HG03175 (cell line): Measurements from ENCODE around the gene TBC1D22A.

Source experiments
- ATAC-seq: cut with Tn5 transposase; IDR thresholded peaks from one replicate; pipeline ENCODE4 v1.9.1; 2021; ENCODE audit warnings: mild to moderate bottlenecking, moderate library complexity; ENCODE audit not compliant: unreplicated experiment

The TBC1D22A gene

DNA sequence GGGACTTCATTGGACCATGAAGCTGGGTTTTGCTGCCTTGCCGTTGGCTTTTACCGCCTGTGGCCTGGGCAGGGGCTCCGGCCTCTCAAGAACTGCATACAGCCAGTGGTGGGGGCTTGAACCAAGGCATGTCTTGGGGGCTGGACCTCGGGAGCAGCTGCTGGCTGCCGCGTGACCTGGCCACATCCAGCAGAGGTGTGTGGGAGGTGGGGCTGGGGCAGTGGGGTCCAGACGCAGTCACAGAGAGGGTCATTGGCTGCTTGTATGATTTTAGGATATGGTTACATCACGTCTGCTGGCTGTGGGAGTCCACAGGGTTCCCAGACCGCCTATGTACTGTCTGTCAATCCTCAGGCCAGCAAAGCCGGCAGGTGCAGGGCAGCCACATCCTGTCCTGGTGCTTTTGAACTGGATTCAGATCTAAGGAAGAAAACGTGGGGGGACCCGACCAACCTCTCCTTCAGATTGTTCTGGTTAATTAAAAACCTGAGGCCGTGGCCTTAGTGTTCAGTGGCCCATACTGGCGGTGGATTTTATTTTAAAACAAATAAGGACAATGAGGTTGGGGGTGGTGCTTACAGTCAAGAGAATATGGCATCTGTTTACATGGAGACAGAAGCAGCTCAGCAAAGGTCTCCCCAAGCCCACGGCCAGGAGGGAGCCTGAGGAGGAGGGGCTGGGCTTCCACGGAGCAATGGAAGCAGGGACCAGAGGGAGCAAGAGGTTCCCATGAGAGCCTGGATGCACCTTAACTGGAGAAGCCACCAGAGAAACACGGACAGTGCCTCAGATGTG is 426.0 kb downstream of the TBC1D22A start:
- ATAC-seq = no peak

DNA sequence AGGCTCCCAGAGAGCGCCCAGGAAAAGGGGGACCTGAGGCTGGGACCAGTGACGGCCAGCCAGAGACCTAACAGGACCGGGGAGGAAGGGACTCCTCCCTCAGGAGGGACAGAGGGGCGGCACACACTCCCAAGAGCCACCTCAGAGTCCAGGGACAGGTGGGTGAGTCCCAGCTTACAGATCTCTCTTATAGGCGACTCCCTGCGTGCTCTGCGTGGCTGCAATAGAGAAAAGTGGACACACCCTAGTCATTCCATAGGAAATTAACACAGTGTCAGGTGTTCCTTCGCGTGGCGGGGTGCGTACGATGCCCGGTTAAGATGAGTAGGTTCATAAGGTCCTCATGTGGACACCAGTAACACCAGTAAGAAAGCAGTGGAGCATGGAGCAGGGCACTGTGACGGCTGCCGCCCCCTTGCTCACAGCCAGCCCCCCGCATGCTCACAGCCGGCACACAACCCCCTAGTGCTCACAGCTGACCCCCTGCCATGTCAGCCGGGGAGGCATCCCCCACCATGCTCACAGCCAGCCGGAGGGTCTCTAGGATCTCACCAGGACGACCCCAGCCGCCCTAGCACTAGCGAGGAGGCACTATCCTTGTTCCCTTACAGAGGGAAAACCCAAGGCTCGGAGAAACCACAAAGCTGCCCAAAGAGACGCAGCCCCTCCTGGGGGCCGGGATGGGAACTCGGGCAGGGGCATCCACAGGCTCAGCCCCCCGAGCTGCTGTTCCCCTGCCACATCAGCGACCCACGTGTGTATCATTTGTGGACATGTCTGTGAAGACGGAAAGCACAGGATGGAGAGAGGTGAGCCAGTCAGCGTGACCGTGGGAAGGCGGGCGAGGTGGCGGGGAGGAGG is 426.8 kb downstream of the TBC1D22A start:
- no peak for ATAC-seq

DNA sequence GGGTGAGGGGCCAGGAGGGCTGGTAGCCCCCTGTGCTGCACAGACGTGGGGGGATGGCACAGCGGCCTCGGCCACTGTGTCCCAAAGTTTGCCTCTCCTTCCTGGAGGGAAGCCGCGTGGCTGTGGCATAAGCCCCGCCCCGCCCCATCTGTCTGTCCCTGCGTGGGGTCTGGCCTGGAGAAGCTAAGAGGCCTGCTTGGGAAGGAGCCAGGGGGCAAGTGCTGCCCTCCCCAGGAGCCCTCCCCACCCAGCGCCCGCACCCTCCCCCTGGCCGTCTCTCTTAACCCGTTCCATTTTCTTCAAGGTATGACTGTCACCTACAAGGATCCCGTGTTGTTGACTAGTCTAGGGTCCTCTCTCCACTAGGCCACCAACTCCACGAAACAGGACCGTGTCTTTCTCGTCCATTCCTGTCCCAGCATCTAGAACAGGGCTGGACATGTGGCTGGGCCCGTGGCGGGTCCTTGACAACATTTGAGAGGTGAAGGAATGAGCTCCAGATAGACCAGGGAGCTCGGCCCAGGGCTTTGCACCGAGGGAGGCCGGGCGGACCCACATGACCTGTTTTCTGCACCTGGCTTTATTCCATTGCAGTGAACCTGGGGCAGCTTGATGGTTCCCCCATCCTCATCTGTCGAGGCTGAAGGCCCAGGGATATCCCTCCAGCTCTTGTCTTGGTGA is 428.0 kb downstream of the TBC1D22A start:
- ATAC-seq = no peak

DNA sequence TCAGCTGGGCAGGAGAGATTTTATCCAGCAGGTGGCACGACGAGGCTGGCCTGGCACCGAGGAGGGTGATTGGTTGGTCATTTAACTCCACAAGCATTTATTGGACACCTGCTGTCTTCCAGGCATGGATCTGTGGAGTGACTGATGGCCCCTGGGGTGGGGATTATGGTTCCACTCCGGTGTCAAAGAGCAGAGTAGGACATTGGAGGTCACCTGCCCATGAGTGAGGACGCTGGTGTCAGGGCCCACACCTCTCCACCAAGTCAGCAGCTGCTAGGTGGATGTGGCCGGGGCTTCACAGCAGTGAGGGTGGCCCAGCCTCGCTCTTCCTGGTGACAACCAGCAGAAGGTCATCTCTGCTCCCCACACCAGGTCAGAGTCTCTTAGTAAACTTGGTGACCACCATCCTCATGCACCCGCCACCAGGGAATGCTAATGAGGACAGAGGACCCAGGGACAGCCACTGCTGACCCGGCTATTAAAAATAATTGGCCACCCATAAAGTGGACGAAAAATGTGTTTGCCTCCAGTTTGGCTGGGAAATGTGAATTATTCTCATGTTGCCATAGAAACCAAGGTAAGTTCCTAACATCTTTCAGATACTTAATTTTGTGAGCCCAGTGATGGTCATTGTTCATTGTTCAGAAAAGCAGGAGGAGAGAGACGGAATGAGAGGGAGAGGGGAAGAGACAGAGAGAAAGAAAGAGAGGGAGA is 428.7 kb downstream of the TBC1D22A start:
- no peak for ATAC-seq

DNA sequence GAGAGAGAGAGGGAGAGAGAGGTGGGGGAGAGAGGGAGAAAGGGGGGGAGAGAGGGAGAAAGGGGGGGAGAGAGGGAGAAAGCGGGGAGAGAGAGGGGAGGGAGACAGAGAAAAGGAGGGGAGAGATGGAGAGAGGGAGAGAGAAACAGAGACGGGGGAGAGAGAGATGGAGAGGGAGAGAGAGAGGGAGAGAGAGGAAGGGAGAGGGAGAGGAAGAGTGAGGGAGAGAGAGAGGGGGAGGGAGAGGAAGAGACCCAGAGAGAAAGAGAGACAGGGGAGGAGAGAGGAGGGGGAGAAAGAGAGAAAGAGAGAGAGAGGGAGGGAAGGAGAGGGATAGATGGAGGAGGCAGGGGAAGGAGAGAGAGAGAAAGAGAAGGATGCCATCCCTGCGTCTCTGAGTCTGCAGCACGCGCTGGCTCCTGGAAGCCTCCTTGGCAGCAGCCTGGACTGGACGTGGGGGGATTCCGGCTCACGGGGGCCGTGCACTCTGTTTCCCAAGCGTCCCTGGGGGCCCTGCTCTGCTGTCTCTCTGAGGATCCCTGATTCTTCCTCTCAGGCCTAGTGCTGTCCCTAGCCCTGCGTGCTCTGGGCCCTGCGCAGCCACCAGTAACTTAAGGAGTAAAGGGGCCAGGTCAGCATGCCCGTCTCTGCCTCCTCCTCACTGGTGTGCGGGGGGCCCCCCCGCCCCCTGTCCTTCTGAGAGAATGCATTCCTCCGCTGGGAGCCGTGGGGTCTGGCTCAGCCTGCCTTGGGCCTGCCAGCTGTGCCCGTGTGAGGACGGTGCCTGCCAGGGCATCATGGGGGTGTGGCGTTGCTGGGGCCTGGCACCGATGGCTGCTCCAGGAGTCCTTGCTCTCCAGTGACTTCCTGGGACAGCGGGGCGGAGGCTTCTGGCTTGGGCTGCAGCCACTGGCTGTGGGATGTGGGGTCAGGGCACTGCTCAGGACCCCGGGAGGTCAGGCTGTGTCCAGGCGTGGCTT is 429.5 kb downstream of the TBC1D22A start:
- no peak for ATAC-seq

DNA sequence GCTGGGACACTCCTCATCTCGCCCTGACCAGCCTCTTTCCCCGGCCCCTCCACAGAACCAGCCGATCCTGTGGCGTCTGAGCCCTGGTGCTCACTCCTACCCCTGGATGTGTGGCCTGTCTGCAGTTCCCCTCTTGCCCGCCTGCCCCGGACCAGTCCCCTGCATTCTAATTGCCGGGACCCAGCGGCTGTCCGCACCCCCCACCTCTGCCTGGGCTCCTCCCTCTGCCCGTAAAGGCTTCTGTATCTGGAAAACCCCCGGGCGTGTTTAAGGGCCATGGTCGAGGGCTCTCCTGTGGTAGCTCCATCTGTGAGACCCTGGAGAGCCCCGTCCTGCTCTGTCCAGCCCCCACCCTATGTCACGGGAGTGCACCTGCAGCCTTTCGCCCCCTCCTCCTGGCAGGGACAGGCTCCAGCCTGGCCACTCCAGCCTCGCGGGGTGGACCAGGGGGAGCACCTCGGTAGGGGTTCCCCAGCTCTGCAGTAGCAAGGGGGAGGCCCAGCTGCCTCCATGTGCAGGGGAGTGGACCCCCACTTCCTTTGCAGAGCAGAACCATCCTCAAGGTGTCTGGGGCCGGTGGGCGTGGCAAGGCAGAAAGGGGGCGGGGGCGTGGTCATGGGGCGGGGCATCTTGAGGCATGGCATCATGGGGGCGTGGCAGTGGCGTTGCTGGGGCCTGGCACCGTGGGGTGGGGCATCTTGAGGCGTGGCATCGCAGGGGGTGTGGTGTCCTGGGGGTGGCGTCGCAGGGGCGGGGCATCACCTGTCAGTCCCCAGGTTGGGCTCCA is 430.4 kb downstream of the TBC1D22A start:
- no peak for ATAC-seq

DNA sequence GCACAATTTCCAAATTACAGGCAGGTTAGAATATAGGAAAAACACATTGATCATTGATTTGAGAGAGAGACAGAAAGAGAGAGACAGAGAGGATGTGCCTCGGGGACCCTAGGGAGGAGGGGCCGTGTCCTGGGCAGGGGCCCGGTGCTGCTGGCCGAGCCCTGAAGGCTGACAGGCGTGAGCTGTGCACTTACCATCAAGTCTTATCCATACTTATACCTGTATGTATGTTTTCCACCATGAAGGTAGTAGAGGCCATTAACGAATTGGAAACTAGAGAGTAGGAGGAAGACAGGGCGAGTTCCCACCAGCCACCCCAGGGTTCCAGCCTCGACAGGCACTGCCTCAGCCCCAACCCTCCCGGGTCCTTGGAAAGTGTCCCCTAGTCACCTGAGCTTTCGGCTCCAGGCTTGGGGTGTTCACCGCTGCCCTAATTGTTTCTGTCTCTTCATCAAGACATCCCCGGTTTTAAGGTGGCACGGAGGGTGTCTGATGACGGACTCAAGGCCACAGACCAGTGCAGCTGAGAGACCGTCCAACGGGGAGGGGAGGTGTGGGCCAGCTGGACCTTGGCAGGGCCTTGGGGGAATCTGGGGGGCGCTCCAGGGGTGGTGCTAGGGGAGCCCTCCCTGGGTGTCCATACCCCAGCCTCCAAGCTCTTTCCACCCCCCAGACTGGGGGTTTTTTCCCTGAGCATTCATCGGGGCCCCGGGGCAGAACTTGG is 431.3 kb downstream of the TBC1D22A start:
- ATAC-seq = no peak

DNA sequence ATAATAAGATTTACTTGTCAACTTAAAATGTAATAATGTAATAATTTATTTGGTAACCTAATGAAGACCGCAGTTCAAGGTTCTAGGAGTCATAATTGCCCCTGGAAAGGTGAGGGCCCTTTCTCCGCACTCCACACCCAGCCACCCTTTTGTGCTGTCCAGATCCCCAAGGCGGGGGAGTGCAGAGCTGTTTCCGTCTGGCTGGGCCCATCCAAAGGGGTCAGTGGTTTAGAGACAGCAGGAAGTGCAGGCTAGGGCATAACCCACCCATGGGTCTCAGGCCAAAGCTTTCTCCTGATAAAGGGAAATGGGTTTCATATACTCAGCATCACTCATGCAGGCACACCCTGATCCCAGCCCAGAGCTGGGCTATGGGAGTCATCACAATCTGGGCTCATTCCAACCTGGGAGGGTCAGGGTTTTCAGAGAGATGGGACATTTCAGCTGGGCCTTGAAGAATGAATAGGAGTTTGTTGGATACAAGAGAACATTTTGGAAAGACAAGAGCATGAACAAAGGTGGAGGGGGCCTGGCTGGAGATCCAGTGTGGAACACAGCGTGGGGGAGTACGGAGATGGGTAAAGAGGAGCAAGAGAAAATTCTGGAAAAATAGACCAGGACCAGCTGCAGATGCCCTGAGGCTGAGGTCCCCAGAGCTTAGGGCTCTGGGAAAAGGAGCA is 432.2 kb downstream of the TBC1D22A start:
- no peak for ATAC-seq

DNA sequence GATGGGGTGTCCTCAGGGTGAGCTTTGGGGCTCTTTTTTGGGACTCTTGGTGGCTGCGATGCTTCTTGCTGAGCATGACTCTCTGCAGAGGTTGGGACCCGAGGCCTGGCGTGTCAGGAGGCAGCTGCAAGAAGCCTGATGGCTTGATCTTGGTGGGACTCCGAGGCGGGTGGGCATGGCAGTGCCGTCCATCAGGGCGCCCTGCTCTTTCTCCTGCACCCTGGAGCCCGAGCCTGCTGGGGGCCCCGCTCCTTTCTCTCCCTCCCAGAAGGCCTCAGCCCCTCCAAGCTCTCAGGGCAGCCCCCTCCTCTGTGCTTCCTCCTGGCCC is 432.7 kb downstream of the TBC1D22A start:
- ATAC-seq = no peak

DNA sequence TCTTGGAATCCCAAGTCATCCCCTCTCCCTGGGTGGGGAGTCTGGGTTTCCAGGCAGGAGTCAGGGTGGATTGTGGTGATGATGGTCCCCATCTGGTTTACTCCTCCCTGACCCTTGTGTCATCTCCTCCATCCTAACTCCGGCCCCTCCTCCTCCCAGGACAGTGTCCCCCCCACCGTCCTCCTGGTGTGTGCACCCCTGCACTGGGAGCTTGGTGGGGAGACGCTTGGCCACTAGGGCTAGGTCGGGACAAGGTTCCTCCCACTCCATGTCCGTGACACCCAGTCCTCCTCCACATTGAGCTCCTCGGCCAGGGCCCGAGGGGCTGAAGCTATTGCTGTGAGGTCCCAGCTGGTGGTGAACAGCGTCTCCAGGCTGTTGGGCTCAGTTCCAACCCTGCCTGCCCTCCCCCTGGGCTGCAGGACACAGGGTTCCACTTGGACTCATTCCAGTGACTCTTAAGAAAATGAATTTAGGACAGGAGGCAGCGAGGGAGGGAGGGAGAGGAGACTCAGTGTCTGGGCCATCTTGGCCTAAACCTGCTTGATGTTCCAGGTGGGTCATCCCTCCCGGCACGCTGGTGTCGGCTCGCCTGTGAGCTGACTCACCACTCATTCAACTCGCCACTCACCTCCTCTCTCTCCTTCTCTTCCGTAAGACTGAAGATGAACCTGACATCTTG is 433.2 kb downstream of the TBC1D22A start:
- no peak for ATAC-seq

DNA sequence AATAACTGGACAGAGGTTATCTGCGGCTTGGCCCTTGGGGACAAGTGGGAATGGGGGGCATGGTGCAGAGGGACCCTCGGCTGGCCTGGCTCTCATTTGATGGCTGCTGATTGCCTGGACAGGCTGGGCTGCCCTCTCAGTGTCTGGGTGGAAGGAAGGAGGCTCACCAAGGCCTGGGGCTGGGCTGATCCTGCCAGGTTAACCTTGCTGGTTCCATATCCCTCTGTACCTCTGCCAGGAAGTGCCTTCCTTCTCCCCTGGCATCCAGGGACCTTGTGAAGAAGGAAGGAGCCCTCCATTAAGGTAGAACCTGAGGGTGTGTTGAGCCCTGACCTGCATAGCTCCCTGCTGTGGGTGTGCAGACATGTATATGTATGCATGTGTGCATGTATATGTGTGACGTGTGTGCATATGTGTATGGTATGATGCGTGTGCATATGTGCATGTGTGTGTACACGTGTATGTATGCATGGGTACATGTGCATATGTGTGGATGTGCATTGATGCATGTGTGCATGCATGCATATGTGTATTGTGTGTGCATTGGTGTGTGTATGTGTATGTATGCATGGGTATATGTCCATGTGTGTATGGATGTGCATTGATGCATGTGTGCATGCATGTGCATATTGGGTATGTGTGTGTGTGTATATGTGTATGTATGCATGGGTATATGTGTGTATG is 433.9 kb downstream of the TBC1D22A start:
- no peak for ATAC-seq

DNA sequence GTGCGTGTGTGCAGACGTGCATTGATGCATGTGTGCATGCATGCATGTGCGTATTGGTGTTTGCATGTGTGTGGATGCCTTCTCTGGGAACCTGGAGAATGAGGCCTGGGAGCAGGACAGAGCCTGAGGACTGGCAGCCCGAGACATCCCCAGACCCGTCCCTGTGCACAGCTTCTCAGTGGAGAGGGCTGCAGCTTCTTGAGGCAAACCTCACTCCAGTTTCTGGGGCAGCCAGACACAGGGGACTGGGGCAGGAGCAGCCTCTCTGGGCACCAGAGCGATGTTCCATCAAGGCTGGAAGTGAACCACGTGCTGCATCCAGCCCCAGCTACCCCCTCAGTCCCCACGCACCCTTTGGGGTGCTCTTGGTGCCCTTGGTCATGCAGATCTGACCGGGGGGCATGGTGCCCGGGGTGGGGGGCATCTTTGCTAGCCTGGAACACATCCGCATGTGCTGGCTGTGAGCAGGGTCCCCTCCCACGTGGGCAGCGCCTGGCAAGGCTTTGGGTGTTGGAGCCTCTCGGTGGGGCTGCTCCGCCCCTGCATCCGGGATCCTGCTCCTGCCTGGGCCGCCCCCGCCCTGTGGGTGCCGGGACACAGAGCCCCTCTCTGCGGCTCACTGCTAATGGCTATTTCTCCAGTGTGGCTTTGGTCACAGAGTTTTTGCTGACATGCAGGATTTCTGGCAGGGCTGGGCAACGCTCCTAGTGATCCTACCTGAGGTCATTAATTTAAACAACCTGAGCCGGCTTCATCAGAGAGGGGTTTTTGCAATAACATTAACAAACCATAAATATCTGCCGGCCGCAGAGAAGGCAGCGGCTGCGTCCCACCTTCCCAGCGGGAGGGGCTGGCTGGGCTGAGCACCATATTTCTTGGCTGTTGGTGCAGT is 434.7 kb downstream of the TBC1D22A start:
- no peak for ATAC-seq

DNA sequence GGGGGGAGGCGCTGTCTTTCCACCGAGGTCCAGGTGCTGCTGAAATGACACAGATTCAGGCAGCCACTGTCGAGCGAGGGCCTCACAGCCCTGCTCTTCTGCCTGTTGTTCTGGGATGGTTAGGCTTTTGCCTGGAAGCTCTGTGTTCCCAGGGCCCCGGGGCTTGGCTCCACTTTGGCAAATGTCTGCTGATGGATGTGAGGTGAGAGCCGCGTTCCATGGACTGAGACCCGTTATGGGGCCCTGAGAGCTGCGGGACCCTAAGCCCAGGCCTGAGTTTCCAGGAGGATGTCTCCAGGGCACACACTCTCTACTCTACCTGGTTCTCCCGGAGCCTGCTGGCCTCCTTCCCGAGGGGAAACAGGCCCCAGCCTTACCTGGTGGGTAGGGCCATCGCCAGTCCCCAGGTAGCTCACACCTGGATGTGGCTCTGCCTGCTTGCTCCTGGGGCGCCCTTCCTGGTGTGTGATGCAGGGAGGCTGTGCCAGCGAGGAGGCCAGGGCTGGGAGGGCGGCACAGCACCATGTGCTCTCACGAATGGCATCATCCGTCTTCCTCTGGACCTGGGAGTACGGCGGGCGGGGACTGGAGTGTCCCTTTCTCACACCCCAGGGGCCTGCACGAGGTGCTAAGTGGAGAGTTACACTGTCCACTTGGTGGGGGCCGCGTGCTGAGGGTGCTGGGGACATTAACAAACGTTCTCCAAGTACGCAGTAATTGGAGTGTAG is 435.5 kb downstream of the TBC1D22A start:
- no peak for ATAC-seq

DNA sequence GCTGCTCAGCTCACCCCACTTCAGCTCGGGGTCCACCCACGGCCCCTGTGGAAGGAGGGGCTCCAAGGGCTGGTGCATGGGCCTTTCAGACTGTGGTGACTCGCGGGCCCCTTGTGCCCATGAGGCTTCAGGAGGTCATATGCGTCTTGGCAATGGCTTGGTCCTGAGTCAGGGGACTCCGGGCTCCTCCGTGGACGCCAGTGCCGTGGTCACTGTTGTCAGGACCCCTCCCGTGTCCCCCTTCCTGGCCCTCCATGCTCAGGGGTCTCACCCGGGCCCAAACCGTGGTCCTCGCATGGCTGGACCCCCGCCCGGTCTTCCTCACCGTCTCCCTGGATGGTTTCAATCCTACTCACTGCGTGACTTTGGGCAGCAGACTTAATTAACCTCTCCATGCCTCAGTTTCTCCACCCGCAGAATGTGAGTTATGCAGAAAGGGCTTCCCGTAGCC is 436.4 kb downstream of the TBC1D22A start:
- no peak for ATAC-seq
